Measurements from ENCODE around the gene ING1.
"Not testable (repeated sequence)": the region's sequence is repeated elsewhere in the genome, so short reads cannot be mapped to it uniquely, and the experiment has no call there.

The ING1 gene, protein sequence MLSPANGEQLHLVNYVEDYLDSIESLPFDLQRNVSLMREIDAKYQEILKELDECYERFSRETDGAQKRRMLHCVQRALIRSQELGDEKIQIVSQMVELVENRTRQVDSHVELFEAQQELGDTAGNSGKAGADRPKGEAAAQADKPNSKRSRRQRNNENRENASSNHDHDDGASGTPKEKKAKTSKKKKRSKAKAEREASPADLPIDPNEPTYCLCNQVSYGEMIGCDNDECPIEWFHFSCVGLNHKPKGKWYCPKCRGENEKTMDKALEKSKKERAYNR

DNA sequence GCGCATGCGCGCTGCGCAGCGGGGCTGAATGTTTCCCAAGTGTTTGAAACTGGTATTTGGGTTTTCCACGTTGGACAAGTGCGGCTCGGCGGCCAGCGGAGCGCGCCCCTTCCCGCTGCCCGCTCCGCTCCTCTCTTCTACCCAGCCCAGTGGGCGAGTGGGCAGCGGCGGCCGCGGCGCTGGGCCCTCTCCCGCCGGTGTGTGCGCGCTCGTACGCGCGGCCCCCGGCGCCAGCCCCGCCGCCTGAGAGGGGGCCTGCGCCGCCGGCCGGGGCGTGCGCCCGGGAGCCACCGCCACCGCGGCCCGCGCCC, at the start of gene ING1:
ING1 (plus strand) TSS at position 59 of the 311 bp plus-strand sequence. CDS start 450 bp downstream, outside the sequence.
- peak; percentile 91 for DNase-seq (ENCODE audit: low spot score)

GRCh38 chr13:110664041-110664440, 49.5 kb upstream of the ING1 start:
- no peak for DNase-seq (ENCODE audit: low spot score)

GRCh38 chr13:110664673-110665072, 48.8 kb upstream of the ING1 start:
- DNase-seq (ENCODE audit: low spot score), result no peak

DNA sequence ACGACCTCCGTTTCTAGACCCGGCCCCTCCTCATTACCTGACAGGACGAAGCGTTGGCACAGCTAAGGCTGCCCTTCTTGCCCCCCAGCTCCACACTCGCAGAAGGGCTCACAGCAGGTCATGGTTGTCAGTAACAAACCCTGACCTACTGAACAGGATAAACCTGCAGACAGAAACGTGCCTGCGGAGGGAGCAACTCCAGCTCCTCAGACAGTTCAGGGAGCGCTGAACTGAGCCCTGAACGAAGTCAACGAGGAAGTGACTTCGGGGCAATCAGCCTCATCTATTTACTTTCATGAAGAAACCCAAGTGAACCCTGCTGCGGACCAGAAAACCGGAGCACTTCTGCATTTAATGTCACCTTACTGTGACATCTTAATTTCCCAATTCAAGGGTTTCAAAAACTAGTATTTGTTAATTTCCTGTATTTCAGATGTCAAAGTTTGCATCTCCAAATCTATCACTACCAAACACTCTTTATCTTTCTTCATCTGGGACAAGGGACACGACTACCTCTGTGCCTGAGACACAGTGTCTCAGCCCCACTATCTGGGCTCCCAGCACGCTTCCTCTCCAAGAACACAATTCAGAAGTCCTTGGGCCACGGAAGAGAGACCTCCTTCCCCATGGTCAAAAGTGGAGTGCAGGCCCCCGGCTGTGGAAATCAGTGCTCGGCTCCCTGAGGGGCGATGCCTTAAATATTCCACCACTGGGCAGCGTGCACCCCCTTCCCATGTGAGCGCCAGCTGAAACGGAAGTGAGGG, 47.8 kb upstream of the ING1 start:
- no peak for DNase-seq (ENCODE audit: low spot score)

- DNase-seq (ENCODE audit: low spot score), result no peak
Measured at GRCh38 chr13:110666255-110666533, 47.3 kb upstream of the ING1 start.

DNA sequence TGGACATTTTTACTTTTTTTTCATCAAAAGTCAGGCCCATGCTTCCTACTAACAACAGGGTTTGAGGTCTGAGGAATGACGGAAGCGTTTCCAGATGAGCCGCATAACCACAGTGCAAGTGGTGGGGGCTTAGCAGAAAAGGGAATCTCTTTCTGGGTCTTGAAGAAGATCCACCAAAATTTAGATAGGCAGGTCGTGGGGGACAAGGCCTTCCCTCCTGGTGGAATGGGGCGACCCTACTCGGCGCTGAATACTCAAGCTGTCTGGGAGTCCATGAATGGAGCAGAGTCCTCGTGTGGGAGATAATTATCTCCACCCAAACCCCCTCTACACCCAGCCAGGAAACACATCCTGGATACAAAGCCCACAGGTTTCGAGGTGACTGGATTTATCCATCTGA, 44.5 kb upstream of the ING1 start:
- no peak for DNase-seq (ENCODE audit: low spot score)

DNA sequence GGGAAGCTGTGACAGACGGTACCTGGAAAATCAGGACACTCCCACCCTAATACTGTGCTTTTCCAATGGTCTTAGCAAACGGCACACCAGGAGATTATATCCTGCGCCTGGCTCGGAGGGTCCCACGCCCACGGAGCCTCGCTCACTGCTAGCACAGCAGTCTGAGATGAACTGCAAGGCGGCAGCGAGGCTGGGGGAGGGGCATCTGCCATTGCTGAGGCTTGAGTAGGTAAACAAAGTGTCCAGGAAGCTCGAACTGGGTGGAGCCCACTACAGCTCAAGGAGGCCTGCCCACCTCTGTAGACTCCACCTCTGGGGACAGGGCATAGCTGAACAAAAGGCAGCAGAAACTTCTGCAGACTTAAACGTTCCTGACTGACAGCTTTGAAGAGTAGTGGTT, 43.7 kb upstream of the ING1 start:
- not testable (repeated sequence) for DNase-seq (ENCODE audit: low spot score)

- no peak for DNase-seq (ENCODE audit: low spot score)
Measured at GRCh38 chr13:110676595-110677587, 36.6 kb upstream of the ING1 start.

DNA sequence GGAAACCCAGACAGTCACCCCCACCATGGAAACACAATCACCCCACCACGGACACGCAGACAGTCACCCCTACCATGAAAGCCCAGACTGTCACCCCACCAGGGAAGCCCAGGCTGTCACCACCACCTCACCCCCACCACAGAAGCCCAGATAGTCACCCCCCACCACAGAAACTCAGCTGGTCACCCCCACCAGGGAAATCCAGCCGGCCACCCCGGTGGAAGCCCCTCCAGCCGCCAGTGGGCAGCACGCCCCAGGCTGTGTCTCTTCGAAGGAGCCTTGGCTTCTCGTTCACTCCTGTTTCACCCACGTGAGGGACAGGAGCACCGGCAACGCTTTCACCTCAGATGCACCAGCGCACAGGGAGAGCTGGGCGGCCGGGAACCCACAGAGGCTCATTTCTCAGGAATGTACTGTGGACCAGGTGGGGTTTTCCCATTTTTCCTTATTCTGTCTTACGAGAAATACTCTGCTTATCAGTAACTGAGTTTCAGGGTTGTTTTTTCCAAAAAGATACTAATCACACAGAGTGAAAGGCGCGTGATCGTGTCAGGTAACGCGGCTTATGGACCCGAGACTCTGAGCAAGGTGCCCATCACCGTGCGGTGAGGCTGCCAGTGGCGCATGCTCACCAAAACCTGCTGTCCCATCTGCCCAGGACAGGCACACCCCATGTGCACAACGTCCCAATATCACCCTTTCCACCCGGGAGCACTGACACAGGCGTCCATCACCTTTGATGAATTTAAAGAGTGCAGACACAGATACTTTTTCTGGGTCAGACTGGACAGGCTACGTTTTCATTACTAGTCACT, 35.6 kb upstream of the ING1 start:
- DNase-seq (ENCODE audit: low spot score), result no peak

DNA sequence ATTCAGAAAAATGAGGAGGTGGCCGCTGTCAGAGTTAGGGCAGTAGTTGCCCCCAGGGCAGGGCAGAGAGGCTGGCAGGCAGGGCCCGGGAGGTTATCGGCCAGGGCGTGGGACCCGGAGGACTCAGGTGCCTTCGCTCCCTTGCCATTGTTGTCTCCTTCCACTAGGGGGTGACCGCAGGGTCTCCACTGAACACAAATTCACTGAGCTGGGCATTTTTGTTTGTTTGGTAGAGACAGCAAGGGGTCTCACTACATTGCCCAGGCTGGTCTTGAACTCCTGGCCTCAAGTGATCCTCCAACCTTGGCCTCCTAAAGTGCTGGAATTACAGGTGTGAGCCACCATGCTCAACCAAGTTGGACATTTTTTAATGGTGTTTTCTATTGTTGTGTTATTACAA, 32.6 kb upstream of the ING1 start:
- no peak for DNase-seq (ENCODE audit: low spot score)

- DNase-seq (ENCODE audit: low spot score), result no peak
Measured at GRCh38 chr13:110681868-110682550, 31.5 kb upstream of the ING1 start.

- no peak for DNase-seq (ENCODE audit: low spot score)
Measured at GRCh38 chr13:110682746-110683145, 30.8 kb upstream of the ING1 start.

DNA sequence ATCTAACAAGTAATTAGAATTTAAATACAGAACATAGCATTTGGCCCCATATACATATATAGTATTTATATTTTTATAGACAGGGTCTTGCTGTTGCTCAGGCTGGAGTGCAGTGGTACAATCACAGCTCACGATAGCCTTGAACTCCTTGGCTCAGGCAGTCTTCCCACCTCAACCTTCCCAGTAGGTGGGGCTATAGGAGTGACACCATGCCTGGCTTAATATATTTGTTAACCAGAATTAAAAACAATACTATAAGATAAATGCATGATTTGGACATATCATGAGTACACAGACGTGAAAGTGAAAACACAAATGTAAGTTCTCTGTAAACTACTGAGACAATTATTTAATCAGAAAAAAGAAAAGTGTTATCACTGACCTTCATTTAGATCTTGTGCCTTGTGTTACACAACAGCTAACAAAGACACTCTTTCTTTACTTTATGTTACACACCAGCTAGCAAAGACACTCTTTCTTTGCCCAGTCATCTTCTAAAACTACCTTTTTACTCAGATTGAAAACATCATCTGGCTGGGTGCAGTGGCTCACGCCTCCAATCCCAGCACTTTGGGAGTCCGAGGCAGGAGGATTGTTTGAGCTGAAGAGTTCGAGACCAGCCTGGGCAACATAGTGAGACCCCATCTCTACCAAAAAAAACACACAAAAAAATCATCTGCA, 30.2 kb upstream of the ING1 start:
- peak; percentile 85 for DNase-seq (ENCODE audit: low spot score)

DNA sequence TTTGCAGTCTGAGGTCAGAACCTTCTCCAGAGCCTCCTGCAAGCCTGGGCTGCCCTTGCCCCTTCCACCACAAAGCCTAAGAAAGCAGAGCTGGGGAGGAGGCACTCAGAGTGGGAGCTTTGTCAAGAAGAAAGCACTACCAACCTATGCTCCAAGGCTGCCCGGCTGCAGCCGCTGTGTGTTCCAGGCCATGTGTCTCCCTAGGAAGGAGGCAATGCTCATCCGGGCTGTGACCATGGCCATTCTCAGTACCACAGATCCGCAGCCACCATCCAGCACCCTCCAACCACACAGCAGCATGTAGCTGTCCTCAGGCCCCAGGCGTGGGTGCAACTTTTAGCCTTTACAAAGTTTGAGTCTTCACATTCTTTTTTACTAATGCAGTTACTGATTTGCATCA, 29.6 kb upstream of the ING1 start:
- no peak for DNase-seq (ENCODE audit: low spot score)

- DNase-seq (ENCODE audit: low spot score), result no peak
Measured at GRCh38 chr13:110684388-110685056, 29.0 kb upstream of the ING1 start.

DNA sequence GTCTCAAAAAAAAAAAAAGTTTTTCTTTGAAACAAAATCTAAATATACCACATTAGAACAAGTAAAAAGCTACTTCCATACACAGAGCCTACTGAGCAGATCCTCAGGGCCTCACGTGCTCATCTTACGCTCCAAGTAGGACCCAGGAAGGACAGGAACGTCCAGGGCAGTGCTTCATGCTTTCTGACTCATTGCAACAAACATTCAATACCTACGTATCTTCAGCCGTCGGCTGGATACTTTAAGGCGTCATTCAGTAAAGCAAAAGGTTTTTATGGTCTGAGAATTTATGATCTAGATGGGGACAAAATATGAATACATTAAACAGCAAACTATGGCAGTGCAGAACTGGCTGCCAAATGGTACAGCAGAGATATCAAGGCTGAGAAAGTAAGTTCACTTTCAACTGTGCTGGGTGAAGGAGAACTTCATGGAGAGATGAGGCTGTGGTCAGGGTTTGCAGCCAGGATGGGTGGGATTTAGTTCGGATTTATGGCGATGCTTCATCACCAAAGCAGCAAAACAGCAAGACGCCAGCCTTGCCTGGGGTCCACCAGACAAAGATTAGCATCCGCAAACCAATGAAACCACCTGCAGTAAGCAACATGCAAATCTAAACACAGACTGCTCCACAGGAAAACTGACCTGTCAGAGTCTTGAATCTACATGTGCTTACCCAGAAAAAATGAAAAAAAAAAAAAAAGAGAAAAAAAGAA, 28.0 kb upstream of the ING1 start:
- DNase-seq (ENCODE audit: low spot score), result no peak

GRCh38 chr13:110687736-110688135, 25.8 kb upstream of the ING1 start:
- DNase-seq (ENCODE audit: low spot score), result no peak

DNA sequence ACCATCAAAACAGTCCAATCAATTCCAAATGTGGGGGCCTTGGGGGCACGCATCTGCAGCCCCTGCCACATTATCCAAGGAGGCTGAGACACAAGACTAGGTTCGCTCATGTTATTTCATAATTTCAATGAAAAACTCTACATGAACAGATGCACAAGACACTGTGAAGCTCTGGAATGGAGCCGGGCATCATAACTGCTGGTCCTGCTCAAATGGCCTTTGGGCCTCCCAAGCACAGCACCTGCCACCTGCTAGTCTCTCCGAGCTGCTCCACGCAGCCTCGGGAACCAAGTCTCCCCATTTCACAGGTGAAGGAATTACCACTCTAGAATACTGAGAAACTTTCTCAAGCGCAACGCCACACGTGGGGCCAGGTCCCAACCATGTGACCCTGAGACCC, 24.5 kb upstream of the ING1 start:
- no peak for DNase-seq (ENCODE audit: low spot score)

- DNase-seq (ENCODE audit: low spot score), result no peak
Measured at GRCh38 chr13:110689711-110690110, 23.8 kb upstream of the ING1 start.

GRCh38 chr13:110690516-110690915, 23.0 kb upstream of the ING1 start:
- DNase-seq (ENCODE audit: low spot score), result no peak
